ENCODE data around the gene AGK.
"Not testable (repeated sequence)": the region's sequence is repeated elsewhere in the genome, so short reads cannot be mapped to it uniquely, and the experiment has no call there.

AGK gene

GRCh38 chr7:141686074-141686473 is 134.9 kb downstream of the AGK start:
- no peak for DNase-seq

DNA sequence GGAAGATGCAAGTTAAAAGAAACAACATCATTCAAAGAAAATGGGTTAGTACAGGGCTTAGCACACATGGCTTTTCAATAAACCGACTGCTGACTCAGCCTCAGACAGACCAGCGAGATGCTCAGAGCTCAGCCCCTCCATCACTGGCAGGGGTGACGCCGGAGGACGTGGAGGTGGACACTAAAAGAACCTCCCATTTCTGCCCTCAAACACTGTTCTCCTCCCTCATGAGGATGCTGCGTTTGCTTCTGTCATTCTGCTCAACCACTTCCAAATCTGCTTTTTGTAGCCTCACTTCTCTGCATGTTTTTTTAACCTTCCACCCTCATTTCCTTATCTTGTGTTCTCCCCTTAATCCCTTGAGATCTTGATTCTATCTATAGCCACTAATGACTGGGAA is 135.5 kb downstream of the AGK start:
- no peak for DNase-seq

- DNase-seq = no peak
Measured at GRCh38 chr7:141688043-141688442, 136.8 kb downstream of the AGK start.

DNA sequence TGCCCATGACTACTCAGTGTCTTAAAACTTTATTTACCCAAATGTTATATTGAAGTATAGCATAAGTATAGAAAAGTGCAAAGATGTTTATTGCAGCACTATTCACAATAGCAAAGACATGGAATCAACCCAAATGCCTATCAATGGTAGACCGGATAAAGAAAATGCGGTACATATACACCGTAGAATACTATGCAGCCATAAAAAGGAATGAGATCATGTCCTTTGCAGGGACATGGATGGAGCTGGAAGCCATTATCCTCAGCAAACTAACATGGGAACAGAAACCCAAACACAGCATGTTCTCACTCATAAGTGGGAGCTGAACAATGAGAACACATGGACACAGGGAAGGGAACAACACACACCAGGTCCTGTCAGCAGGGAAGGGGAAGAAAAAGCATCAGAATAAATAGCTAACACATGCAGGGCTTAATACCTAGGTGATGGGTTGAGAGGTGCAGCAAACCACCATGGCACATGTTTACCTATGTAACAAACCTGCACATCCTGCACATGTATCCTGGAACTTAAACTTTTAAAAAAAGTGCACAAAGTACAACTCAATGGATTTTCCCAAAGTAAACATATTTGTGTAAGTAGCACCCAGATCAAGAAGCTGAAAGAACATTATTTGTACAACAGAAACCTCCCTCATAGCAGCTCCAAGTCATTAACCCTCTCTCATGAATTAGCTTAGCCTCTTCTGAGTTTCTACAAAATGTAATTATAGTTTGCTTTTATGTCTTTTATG is 138.0 kb downstream of the AGK start:
- not testable (repeated sequence) for DNase-seq

DNA sequence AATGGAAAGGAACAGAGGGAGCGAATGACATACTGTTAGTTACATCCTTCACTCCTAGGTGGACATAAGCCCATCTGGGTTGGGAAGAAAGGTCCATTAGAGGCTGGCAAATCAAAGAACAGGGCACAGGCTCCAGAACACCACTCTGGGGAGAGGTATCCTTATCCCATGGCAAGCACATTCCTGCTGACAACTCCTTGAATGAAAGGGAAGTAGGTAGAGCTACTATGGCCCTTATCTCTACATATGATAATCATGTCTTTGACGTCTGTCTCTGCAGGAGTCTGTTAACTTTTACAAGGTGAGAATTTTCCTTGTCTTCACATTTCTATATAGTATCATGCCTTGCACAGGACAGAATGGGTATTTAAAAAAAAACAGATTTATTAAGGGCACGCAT is 140.3 kb downstream of the AGK start:
- no peak for DNase-seq

DNA sequence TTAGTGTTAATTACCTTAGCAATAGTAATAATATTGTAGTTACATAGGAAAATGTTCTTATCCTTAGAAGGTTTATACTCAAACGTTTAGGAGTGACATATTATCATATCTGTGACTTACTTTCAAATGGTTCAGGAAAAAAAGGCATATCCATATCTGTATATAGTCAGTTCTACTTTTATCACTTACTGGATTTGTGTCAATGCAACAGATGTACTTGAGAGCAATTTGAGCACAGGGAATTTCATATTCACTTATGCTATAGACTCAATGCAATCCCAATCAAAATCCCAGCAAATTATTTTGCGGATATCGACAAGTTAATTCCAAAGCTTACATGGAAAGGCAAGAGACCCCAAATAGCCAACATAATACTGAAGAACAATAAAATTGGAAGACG is 140.8 kb downstream of the AGK start:
- no peak for DNase-seq

GRCh38 chr7:141693082-141693481 is 141.9 kb downstream of the AGK start:
- no peak for DNase-seq

GRCh38 chr7:141695803-141696289 is 144.6 kb downstream of the AGK start:
- peak; percentile 29 for DNase-seq

- no peak for DNase-seq
Measured at GRCh38 chr7:141696348-141696747, 145.1 kb downstream of the AGK start.

DNA sequence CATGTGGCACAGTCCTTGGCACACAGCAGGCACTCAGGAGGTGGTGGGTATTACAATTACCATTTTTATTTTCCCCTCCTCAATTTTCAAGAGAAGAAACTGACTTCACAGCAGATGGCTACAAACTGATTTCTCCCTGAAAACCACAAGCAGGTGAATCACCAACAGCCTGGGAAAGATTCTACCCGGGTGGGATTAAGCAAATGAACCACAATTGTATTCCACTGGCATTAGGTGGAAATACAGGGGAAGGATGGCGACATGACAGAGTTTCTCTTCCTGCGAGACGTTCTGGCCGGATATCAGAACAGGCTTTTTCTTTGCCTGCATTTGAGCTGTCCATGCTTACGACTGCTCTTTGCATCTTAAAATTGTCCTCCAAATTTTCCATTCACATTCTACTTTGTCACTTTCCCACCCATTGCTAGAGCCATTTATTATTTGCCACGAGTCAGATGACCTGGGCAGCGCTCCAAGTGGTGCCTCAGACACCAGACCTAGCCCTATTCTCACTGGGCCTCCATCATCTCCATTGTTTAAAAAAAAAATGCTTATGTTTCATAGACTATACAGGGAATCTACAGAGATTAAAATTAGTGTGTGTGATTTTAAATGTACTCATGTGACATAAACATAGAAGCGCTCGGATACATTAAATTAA is 146.1 kb downstream of the AGK start:
- no peak for DNase-seq

GRCh38 chr7:141698247-141699015 is 147.2 kb downstream of the AGK start:
- DNase-seq = peak; percentile 14

GRCh38 chr7:141699860-141700259 is 148.7 kb downstream of the AGK start:
- DNase-seq = no peak

DNA sequence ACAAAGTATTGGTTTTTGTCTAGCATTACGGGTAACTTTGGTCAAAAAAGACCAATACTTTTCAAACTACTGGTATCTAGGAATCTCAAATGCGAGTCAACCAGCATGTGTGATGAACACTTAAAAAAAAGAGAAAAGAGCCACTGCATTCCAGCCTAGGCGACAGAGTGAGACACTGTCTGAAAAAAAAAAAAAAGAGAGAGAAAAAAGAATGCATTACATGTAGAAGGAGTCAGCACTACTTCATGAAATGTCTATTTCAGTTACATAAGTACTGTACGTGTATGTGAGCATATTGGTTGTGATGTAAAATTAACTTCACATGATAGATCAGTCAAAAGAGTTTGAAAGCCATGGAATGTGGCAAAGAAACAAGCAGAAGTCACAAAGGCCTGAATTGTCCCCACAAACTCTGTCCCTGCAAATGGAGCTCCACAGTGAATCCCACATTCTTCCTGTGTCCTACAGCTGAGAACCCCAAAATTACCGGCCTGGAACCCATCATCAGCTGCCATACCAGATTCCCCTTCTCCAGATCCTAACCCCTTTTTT is 149.2 kb downstream of the AGK start:
- DNase-seq = no peak

DNA sequence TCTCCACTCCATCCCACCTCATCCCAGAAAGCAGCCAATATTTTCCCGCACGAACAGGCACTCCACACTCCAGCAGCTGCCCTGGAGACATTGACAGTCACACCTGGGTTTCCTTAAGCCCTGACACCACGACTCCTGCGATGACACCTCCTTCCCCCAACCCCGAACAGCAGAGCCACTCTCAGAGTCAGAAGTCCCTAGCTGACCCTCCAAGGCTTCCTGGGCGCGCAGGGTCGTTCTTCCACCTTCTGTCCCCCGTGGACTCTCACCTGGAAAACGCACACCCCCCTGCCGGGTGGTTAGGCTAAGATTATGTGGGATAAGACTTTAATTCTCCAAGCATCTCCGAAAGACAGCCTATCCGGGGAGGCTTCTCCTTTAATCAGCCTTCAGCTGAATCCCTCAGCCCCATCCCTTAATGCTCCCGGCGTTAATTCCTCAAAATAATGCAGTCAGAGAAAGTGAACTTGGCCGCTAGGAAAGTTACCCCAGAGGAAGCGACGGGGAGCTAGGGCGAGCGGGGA is 149.7 kb downstream of the AGK start:
- no peak for DNase-seq

- no peak for DNase-seq
Measured at GRCh38 chr7:141701489-141702046, 150.4 kb downstream of the AGK start.

- DNase-seq = peak; percentile 39
Measured at GRCh38 chr7:141702047-141702567, 150.9 kb downstream of the AGK start, which contains the start of gene DENND11. DENND11 (minus strand) TSS chr7:141702166; CDS start chr7:141702153, 13 bp downstream.

GRCh38 chr7:141702892-141703291 is 151.7 kb downstream of the AGK start:
- DNase-seq = no peak

GRCh38 chr7:141704112-141704511 is 152.9 kb downstream of the AGK start:
- no peak for DNase-seq

DNA sequence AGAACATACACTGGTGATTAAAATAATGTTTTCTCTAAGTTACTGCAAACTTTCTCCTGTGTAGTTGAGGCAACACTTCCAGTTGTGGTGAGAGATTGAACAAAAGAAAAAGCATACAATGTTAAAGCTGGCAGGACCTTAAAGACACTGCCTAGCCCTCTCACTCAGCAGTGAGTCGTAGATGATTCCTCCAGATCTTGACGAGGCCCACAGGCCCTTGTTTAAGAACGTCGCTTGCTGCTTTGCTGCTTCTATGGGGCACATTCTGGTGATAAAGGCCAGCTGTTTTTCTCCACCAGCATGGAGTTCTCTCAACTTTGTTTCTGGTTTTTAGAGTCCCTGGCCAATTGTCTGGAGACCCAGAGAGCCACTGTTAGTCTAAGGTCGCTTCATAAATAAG is 153.5 kb downstream of the AGK start:
- no peak for DNase-seq
